ENCODE measurements around the gene CCNJL.
"Not testable (repeated sequence)": the region's sequence is repeated elsewhere in the genome, so short reads cannot be mapped to it uniquely, and the experiment has no call there.

Gene CCNJL

GRCh38 chr5:160312134-160312959, at the start of gene CCNJL:
TSS of gene CCNJL (minus strand) at chr5:160312564. CDS start at chr5:160311923, 641 bp downstream.
- DNase-seq = peak; percentile 45

- no peak for DNase-seq
Measured at GRCh38 chr5:160361624-160362228, 49.4 kb upstream of the CCNJL start.

GRCh38 chr5:160360310-160360709, 47.9 kb upstream of the CCNJL start:
- no peak for DNase-seq

GRCh38 chr5:160359816-160360215, 47.5 kb upstream of the CCNJL start:
- DNase-seq = no peak

GRCh38 chr5:160359242-160359641, 46.9 kb upstream of the CCNJL start:
- no peak for DNase-seq

- DNase-seq = no peak
Measured at GRCh38 chr5:160357861-160358411, 45.6 kb upstream of the CCNJL start.

- no peak for DNase-seq
Measured at GRCh38 chr5:160357394-160357793, 45.0 kb upstream of the CCNJL start.

GRCh38 chr5:160356550-160357347, 44.4 kb upstream of the CCNJL start:
- no peak for DNase-seq

GRCh38 chr5:160354666-160355065, 42.3 kb upstream of the CCNJL start:
- no peak for DNase-seq

GRCh38 chr5:160353379-160353778, 41.0 kb upstream of the CCNJL start:
- no peak for DNase-seq

GRCh38 chr5:160352308-160352707, 39.9 kb upstream of the CCNJL start:
- DNase-seq = no peak

GRCh38 chr5:160349935-160350303, 37.6 kb upstream of the CCNJL start:
- DNase-seq = no peak

GRCh38 chr5:160349249-160349934, 37.0 kb upstream of the CCNJL start:
- no peak for DNase-seq

GRCh38 chr5:160348080-160348479, 35.7 kb upstream of the CCNJL start:
- DNase-seq = no peak

- no peak for DNase-seq
Measured at GRCh38 chr5:160347448-160347847, 35.1 kb upstream of the CCNJL start.

GRCh38 chr5:160342413-160342941, 30.1 kb upstream of the CCNJL start:
- DNase-seq = peak; percentile 34

- no peak for DNase-seq
Measured at GRCh38 chr5:160341309-160341870, 29.0 kb upstream of the CCNJL start.

GRCh38 chr5:160340513-160340912, 28.1 kb upstream of the CCNJL start:
- not testable (repeated sequence) for DNase-seq

- DNase-seq = peak; percentile 73
Measured at GRCh38 chr5:160339406-160340130, 27.2 kb upstream of the CCNJL start.

GRCh38 chr5:160334716-160335115, 22.4 kb upstream of the CCNJL start:
- DNase-seq = not testable (repeated sequence)

- no peak for DNase-seq
Measured at GRCh38 chr5:160333721-160334120, 21.4 kb upstream of the CCNJL start.

All from NCI-H446 treated with DMSO at 0.1 percent for 48 hours (cell line).